G401.6 (cell line): Measurements from ENCODE around the gene XRCC5.
"Not testable (repeated sequence)": the region's sequence is repeated elsewhere in the genome, so short reads cannot be mapped to it uniquely, and the experiment has no call there.

Source experiments
- FAIRE-seq: peaks from 2 replicates; lab custom pipeline; 2012; peaks lifted over from hg19 to GRCh38; lab: Jason Lieb, UNC

The XRCC5 gene

GRCh38 chr2:216202626-216203250 lies 93.6 kb downstream of the XRCC5 start:
- FAIRE-seq: no peak

GRCh38 chr2:216205486-216205885 lies 96.3 kb downstream of the XRCC5 start:
- no peak for FAIRE-seq

- no peak for FAIRE-seq
Measured at GRCh38 chr2:216206041-216206703, 97.0 kb downstream of the XRCC5 start.

GRCh38 chr2:216206821-216207220 lies 97.7 kb downstream of the XRCC5 start:
- FAIRE-seq: no peak

- FAIRE-seq: not testable (repeated sequence)
Measured at GRCh38 chr2:216208661-216209060, 99.5 kb downstream of the XRCC5 start.

GRCh38 chr2:216210701-216211540 lies 101.8 kb downstream of the XRCC5 start:
- no peak for FAIRE-seq

GRCh38 chr2:216211614-216212145 lies 102.5 kb downstream of the XRCC5 start:
- FAIRE-seq: no peak

- FAIRE-seq: no peak
Measured at GRCh38 chr2:216214768-216215167, 105.6 kb downstream of the XRCC5 start.

GRCh38 chr2:216215658-216216390 lies 106.7 kb downstream of the XRCC5 start:
- FAIRE-seq: no peak

- no peak for FAIRE-seq
Measured at GRCh38 chr2:216216951-216217903, 108.1 kb downstream of the XRCC5 start.

GRCh38 chr2:216217904-216218260 lies 108.7 kb downstream of the XRCC5 start:
- no peak for FAIRE-seq

- FAIRE-seq: no peak
Measured at GRCh38 chr2:216219861-216220260, 110.7 kb downstream of the XRCC5 start.

- no peak for FAIRE-seq
Measured at GRCh38 chr2:216220976-216221375, 111.8 kb downstream of the XRCC5 start.

GRCh38 chr2:216221811-216222210 lies 112.7 kb downstream of the XRCC5 start:
- no peak for FAIRE-seq

- FAIRE-seq: no peak
Measured at GRCh38 chr2:216222650-216223352, 113.7 kb downstream of the XRCC5 start.

GRCh38 chr2:216224388-216224787 lies 115.2 kb downstream of the XRCC5 start:
- FAIRE-seq: no peak

- FAIRE-seq: no peak
Measured at GRCh38 chr2:216229277-216229914, 120.2 kb downstream of the XRCC5 start.

GRCh38 chr2:216231867-216232266 lies 122.7 kb downstream of the XRCC5 start:
- FAIRE-seq: no peak

GRCh38 chr2:216232721-216233120 lies 123.6 kb downstream of the XRCC5 start:
- no peak for FAIRE-seq
